HepG2 (cell line): ENCODE results near the gene CTSA. TPM values are rescaled to one million over a fixed set of nuclear protein-coding genes. Genes with fewer than 3 reads are reported as not detected.
A peak's percentile ranks its signal among the peaks of the same experiment; 100 is the strongest.

Experiments
- BHLHE40 ChIP-seq: IDR thresholded peaks from 2 replicates; pipeline ENCODE4 v1.6.1; 2011; ENCODE audit warnings: low read length, improper control_type of control experiment
- FOXJ3 ChIP-seq: sonication (generic); formaldehyde crosslinking; IDR thresholded peaks from 2 replicates; pipeline ENCODE4 v1.4.0; 2020; ENCODE audit warnings: missing genetic modification reagents, mild to moderate bottlenecking, borderline replicate concordance
- GATAD2A ChIP-seq: IDR thresholded peaks from 2 replicates; pipeline ENCODE4 v1.6.1; 2016
- ZFP62 ChIP-seq: sonication (generic); formaldehyde crosslinking; IDR thresholded peaks from 2 replicates; pipeline ENCODE4 v1.4.0; 2020; ENCODE audit warnings: missing genetic modification reagents
- ZNF138 ChIP-seq: sonication (generic); formaldehyde crosslinking; IDR thresholded peaks from 2 replicates; pipeline ENCODE4 v1.5.0; 2020; ENCODE audit warnings: mild to moderate bottlenecking, low read depth, missing genetic modification reagents
- ZNF20 ChIP-seq: sonication (generic); formaldehyde crosslinking; IDR thresholded peaks from 2 replicates; pipeline ENCODE4 v1.4.0; 2020; ENCODE audit warnings: mild to moderate bottlenecking, moderate library complexity, missing genetic modification reagents
- ZNF292 ChIP-seq: sonication (generic); formaldehyde crosslinking; IDR thresholded peaks from 2 replicates; pipeline ENCODE4 v1.8.1; 2022; ENCODE audit warnings: mild to moderate bottlenecking, low read depth, missing genetic modification reagents, borderline replicate concordance
- ZNF605 ChIP-seq: sonication (generic); formaldehyde crosslinking; IDR thresholded peaks from 2 replicates; pipeline ENCODE4 v1.8.0; 2022; ENCODE audit warnings: mild to moderate bottlenecking, missing genetic modification reagents
- polyA plus RNA-seq, 8 experiments: library from polyadenylated mRNA; depleted of rRNA in 3 of 8; stranded (reverse) in 7 of 8; unstranded in 1 of 8; fragments of >200 nt; fragmentation: Illumina TruSeq in 4 of 8; extraction: Trizol in 4 of 8; gene quantifications; 2 replicates each; pipeline versions ENCODE4 v1.2.1 to v1.2.3, GENCODE V29; 2011 to 2016; ENCODE audit warnings: low read depth in 4 of 8, missing spikeins in 1 of 8, mixed read lengths in 1 of 8; ENCODE audit not compliant: insufficient read depth in 1 of 8
- total RNA-seq, 5 experiments: library from RNA; depleted of rRNA; stranded (reverse); fragments of >200 nt; fragmentation: Illumina TruSeq; extraction: Trizol; gene quantifications; 2 replicates each; pipeline ENCODE4 v1.2.3, GENCODE V29; 2016; ENCODE audit warnings: low read depth in 1 of 5
- TF ChIP-seq, protein P1 (sequence below): sonication (generic); formaldehyde crosslinking; IDR thresholded peaks from 2 replicates; pipeline ENCODE4 v1.8.1; 2023; ENCODE audit warnings: missing genetic modification reagents, mild to moderate bottlenecking, borderline replicate concordance
- TF ChIP-seq, protein P2 (sequence below): sonication (generic); formaldehyde crosslinking; IDR thresholded peaks from 2 replicates; pipeline ENCODE4 v1.5.0; 2020; ENCODE audit warnings: missing genetic modification reagents, mild to moderate bottlenecking, borderline replicate concordance
- TF ChIP-seq, protein P3 (sequence below): sonication (generic); formaldehyde crosslinking; IDR thresholded peaks from 2 replicates; pipeline ENCODE4 v1.8.0; 2022; ENCODE audit warnings: mild to moderate bottlenecking, missing genetic modification reagents, borderline replicate concordance

CTSA gene
- total and polyA plus RNA-seq, 2 of the 13 experiments (the other 11 are each of a cell fraction or from before 2014, with no cell fraction given), result 202 to 231 TPM

DNA sequence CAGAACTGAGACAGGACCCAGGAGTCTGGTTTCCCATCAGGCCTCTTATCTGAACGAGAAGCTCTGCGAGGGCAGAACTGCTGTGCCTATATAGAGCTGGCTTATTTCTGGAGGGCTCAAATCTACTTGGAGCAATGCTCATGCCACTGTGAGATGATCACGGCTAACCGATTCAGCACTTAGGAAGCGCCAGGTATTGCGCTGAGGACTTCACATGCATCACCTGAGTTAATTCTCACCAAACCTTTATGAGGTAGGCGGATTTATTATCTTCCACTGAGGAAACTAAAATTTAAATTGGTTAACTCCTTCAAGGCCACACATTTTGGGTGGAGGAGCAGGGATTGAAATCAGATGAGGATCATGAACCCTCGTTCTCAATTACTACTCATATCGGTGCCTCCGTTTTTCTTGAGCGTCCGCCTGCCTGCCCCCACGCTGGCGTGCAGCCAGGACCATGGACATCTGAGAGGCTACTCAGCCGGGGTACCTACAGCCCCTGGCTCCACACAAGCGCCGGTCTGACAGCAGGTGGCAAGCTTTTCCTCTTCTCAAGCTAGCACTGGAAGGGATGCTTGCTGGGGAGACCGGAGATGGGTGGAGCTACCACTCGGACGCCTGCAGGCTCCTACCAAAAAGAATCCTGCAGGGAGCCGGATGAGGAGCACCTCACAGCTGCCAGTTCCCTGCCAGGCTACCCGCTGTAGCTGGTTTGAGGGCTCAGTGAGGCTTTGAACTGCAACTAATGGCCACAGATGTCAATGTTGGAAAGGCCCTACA, 42.3 kb downstream of the CTSA start (continued):
- 0 out of 2 replicates have a peak, but pooled peaks have one; percentile 59 for TF ChIP-seq ZNF138 (CRISPR knock-in tag)
- TF ChIP-seq ZNF20 (CRISPR knock-in tag), result no peak
- peak; percentile 43; the same call in 1 of the 2 replicates for TF ChIP-seq BHLHE40
- TF ChIP-seq, protein P1, sequence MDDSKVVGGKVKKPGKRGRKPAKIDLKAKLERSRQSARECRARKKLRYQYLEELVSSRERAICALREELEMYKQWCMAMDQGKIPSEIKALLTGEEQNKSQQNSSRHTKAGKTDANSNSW (CRISPR knock-in tag), result no peak
- peak; percentile 93 for TF ChIP-seq ZNF605 (CRISPR knock-in tag)
- peak; percentile 82; the same call in 1 of the 2 replicates for TF ChIP-seq ZNF292
- TF ChIP-seq, protein P2, sequence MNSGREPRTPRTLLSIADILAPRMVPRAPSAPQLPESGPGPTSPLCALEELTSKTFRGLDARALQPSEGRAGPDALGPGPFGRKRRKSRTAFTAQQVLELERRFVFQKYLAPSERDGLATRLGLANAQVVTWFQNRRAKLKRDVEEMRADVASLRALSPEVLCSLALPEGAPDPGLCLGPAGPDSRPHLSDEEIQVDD, result no peak
- peak; percentile 74 for TF ChIP-seq GATAD2A
- TF ChIP-seq ZFP62 (CRISPR knock-in tag), result no peak
- TF ChIP-seq, protein P3, sequence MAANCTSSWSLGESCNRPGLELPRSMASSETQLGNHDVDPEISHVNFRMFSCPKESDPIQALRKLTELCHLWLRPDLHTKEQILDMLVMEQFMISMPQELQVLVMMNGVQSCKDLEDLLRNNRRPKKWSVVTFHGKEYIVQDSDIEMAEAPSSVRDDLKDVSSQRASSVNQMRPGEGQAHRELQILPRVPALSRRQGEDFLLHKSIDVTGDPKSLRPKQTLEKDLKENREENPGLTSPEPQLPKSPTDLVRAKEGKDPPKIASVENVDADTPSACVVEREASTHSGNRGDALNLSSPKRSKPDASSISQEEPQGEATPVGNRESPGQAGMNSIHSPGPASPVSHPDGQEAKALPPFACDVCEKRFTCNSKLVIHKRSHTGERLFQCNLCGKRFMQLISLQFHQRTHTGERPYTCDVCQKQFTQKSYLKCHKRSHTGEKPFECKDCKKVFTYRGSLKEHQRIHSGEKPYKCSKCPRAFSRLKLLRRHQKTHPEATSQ, result peak; percentile 87
- peak; percentile 54; the same call in 1 of the 2 replicates for TF ChIP-seq FOXJ3
